A549 (cell line): ENCODE results near the gene ADARB1.
"Not testable (repeated sequence)": the region's sequence is repeated elsewhere in the genome, so short reads cannot be mapped to it uniquely, and the experiment has no call there.

Experiments
- CTCF ChIP-seq: fragments of >200 bp; sonication (Bioruptor Twin); formaldehyde crosslinking; IDR thresholded peaks from 3 replicates; pipeline ENCODE4 v1.5.1; 2016
- HEYL ChIP-seq: fragments of 250-450 bp; sonication (Bioruptor Pico); IDR thresholded peaks from 2 replicates; pipeline ENCODE4 v1.8.0; 2021; ENCODE audit warnings: mild to moderate bottlenecking, moderate library complexity
- JUN ChIP-seq, 2 experiments: fragments of >200 bp; sonication (Bioruptor Twin); formaldehyde crosslinking; IDR thresholded peaks; 2 replicates in 1 of 2; 3 replicates in 1 of 2; pipeline ENCODE4 v1.6.1; 2016 to 2017
- JUNB ChIP-seq: fragments of >200 bp; sonication (Bioruptor Twin); formaldehyde crosslinking; IDR thresholded peaks from 2 replicates; pipeline ENCODE4 v1.6.1; 2016
- MYC ChIP-seq: IDR thresholded peaks from 2 replicates; pipeline ENCODE4 v1.6.1; 2012; ENCODE audit warnings: mild to moderate bottlenecking, inconsistent platforms, low read length, improper control_type of control experiment, borderline replicate concordance
- RAD21 ChIP-seq, 2 experiments: fragments of >200 bp in 1 of 2; sonication (Bioruptor Twin) in 1 of 2; formaldehyde crosslinking in 1 of 2; IDR thresholded peaks in 1 of 2; conservative IDR thresholded peaks in 1 of 2; 2 replicates in 1 of 2; 3 replicates in 1 of 2; pipeline ENCODE4 v1.6.1; 2012 to 2018; ENCODE audit warnings: inconsistent platforms in 1 of 2
- RFX5 ChIP-seq: fragments of 450-650 bp; IDR thresholded peaks from 2 replicates; pipeline ENCODE4 v1.7.1; 2014; ENCODE audit warnings: antibody characterized with exemption, mild to moderate bottlenecking, moderate library complexity
- SMC3 ChIP-seq: fragments of >200 bp; sonication (Bioruptor Twin); formaldehyde crosslinking; IDR thresholded peaks from 3 replicates; pipeline ENCODE4 v1.6.1; 2018; ENCODE audit warnings: inconsistent platforms
- USF2 ChIP-seq: fragments of 450-650 bp; IDR thresholded peaks from 2 replicates; pipeline ENCODE4 v1.6.1; 2014; ENCODE audit warnings: antibody characterized with exemption

GRCh38 chr21:45028645-45029044, 45.7 kb upstream of the ADARB1 start:
- not testable (repeated sequence) for TF ChIP-seq RFX5; JUN (IDR thresholded peaks at IDR 0.05); USF2; JUNB; HEYL (CRISPR knock-in tag); CTCF; RAD21 (conservative IDR thresholded peaks at IDR 0.05 in 1 of 2, IDR thresholded peaks at IDR 0.05 in 1 of 2); SMC3; MYC
